ENCODE data around the gene RASGEF1B. TPM values are rescaled to one million over a fixed set of nuclear protein-coding genes. Genes with fewer than 3 reads are reported as not detected.

Gene RASGEF1B
- total RNA-seq, 2 experiments from 2014 or later: 69.4 to 73.1 TPM

GRCh38 chr4:81399306-81400086 lies 72.2 kb downstream of the RASGEF1B start:
- peaks cover 4% of the 10 kb centered on the region for H3K27me3 Mint-ChIP-seq
- intact Hi-C loops (cut with DNase I, micrococcal nuclease): loop anchor here in 1 of 2 experiments (10.0 kb wide), 1 partner anchor 965 kb away; no protein-coding TSS in a partner anchor
- Histone ChIP-seq H3K27me3 (ENCODE audit: control insufficient read depth in 1 of 2, insufficient read depth in 2 of 2, low read length in 2 of 2) (no peaks in the 10 kb centered on the region), H3K9me3 (ENCODE audit: control insufficient read depth in 1 of 2, insufficient read depth in 1 of 2, low read length in 2 of 2) (no peaks in the 10 kb centered on the region), H3K4me1 (ENCODE audit: insufficient read depth, low read length) (no peaks in the 10 kb centered on the region), H3K4me3 (ENCODE audit: low read length) (no peak overlapping the region), H3K36me3 (ENCODE audit: insufficient read depth, low read length) (no peaks in the 10 kb centered on the region), H3K27ac (ENCODE audit: low read depth in 1 of 2, low read length in 2 of 2) (no peak overlapping the region)
- H3K27ac Mint-ChIP-seq: no peak overlapping the region
- ChIA-PET CTCF (no interaction called here), POLR2A (no interaction called here)
- no peak for TF ChIP-seq CTCF (IDR thresholded peaks at IDR 0.05)
- H3K36me3 Mint-ChIP-seq (ENCODE audit: low read depth): no peaks in the 10 kb centered on the region
- H3K9me3 Mint-ChIP-seq: no peaks in the 10 kb centered on the region
- H3K4me1 Mint-ChIP-seq (ENCODE audit: low read depth): no peaks in the 10 kb centered on the region
- DNase-seq (no peak), ATAC-seq (ENCODE audit: poor library complexity) (no peak)
- no peak overlapping the region for H3K4me3 Mint-ChIP-seq

GRCh38 chr4:81398379-81398778 lies 73.3 kb downstream of the RASGEF1B start:
- no peaks in the 10 kb centered on the region for H3K27me3 ChIP-seq (ENCODE audit: control insufficient read depth in 1 of 2, insufficient read depth in 2 of 2, low read length in 2 of 2)
- Mint-ChIP-seq H3K27me3 (peaks cover 4% of the 10 kb centered on the region), H3K9me3 (no peaks in the 10 kb centered on the region), H3K36me3 (ENCODE audit: low read depth) (no peaks in the 10 kb centered on the region), H3K27ac (no peak overlapping the region), H3K4me1 (ENCODE audit: low read depth) (no peaks in the 10 kb centered on the region), H3K4me3 (no peak overlapping the region)
- intact Hi-C loops (cut with DNase I, micrococcal nuclease): no loop called here
- H3K4me1 ChIP-seq (ENCODE audit: insufficient read depth, low read length): no peaks in the 10 kb centered on the region
- no peak for ATAC-seq (ENCODE audit: poor library complexity)
- no peaks in the 10 kb centered on the region for H3K9me3 ChIP-seq (ENCODE audit: control insufficient read depth in 1 of 2, insufficient read depth in 1 of 2, low read length in 2 of 2)
- H3K36me3 ChIP-seq (ENCODE audit: insufficient read depth, low read length): no peaks in the 10 kb centered on the region
- H3K4me3 ChIP-seq (ENCODE audit: low read length): no peak overlapping the region
- H3K27ac ChIP-seq (ENCODE audit: low read depth in 1 of 2, low read length in 2 of 2): no peak overlapping the region
- TF ChIP-seq CTCF (IDR thresholded peaks at IDR 0.05): no peak
- CTCF ChIA-PET: no interaction called here
- POLR2A ChIA-PET: no interaction called here
- DNase-seq: no peak

- ATAC-seq (ENCODE audit: poor library complexity) (no peak), DNase-seq (no peak)
- CTCF ChIA-PET: no interaction called here
Measured at GRCh38 chr4:81397635-81398034, 74.1 kb downstream of the RASGEF1B start.

More at GRCh38 chr4:81397635-81398034, 74.1 kb downstream of the RASGEF1B start:
- Histone ChIP-seq H3K27ac (ENCODE audit: low read depth in 1 of 2, low read length in 2 of 2) (no peak overlapping the region), H3K4me3 (ENCODE audit: low read length) (no peak overlapping the region), H3K27me3 (ENCODE audit: control insufficient read depth in 1 of 2, insufficient read depth in 2 of 2, low read length in 2 of 2) (no peaks in the 10 kb centered on the region), H3K36me3 (ENCODE audit: insufficient read depth, low read length) (no peaks in the 10 kb centered on the region), H3K9me3 (ENCODE audit: control insufficient read depth in 1 of 2, insufficient read depth in 1 of 2, low read length in 2 of 2) (no peaks in the 10 kb centered on the region), H3K4me1 (ENCODE audit: insufficient read depth, low read length) (no peaks in the 10 kb centered on the region)
- Mint-ChIP-seq H3K27ac (no peak overlapping the region), H3K36me3 (ENCODE audit: low read depth) (no peaks in the 10 kb centered on the region), H3K27me3 (peaks cover 4% of the 10 kb centered on the region), H3K4me3 (no peak overlapping the region), H3K9me3 (no peaks in the 10 kb centered on the region), H3K4me1 (ENCODE audit: low read depth) (no peaks in the 10 kb centered on the region)
- intact Hi-C loops (cut with DNase I, micrococcal nuclease): no loop called here
- no peak for TF ChIP-seq CTCF (IDR thresholded peaks at IDR 0.05)
- POLR2A ChIA-PET: no interaction called here
